Ishikawa (cell line): Measurements from ENCODE around the gene PTPN1.

Experiments
- CEBPB ChIP-seq: IDR thresholded peaks from 2 replicates; pipeline ENCODE4 v1.6.1; 2012
- EP300 ChIP-seq: IDR thresholded peaks from 2 replicates; pipeline ENCODE4 v1.6.1; 2012; ENCODE audit warnings: borderline replicate concordance
- MAX ChIP-seq: IDR thresholded peaks from 2 replicates; pipeline ENCODE4 v1.6.1; 2012
- NFIC ChIP-seq: IDR thresholded peaks from 2 replicates; pipeline ENCODE4 v1.6.1; 2012
- RAD21 ChIP-seq: IDR thresholded peaks from 2 replicates; pipeline ENCODE4 v1.6.1; 2012; ENCODE audit warnings: low read depth
- TAF1 ChIP-seq: IDR thresholded peaks from 2 replicates; pipeline ENCODE4 v1.6.1; 2012; ENCODE audit warnings: low read depth, mild to moderate bottlenecking
- YY1 ChIP-seq: IDR thresholded peaks from 2 replicates; pipeline ENCODE4 v1.6.1; 2012; ENCODE audit warnings: low read depth

DNA sequence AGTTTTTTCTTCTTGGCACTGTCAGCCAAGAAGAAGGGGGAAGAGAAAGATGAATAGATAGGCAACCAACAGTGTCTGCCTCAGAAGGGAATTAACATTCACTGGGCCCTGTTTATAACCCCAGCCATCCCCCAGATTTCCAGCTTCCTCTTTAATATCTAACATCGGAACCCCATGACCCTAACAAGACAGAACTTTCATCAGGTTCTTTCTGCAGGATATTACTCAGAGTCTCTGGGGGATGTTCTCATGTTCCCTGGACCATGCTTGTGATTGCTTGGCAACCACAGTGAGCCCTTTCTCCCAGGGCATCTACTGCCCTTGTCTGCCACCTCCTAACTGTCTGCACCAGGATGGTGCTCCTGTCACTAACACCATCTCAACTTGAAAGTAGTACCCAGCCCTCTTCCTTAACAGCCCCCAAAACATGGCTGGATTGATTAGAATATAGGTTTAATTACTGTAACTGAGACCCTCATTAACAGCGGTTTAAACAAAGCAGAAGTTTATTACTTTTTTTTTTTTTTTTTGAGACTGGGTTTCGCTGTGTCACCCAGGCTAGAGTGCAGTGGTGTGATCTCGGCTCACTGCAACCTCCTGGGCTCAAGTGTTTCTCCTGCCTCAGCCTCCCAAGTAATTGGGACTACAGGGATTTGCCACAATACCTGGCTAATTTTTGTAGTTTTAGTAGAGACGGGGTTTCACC is 12.0 kb upstream of the PTPN1 start:
- TF ChIP-seq NFIC (no peak), RAD21 (no peak), MAX (no peak), YY1 (no peak), CEBPB (no peak), TAF1 (no peak), EP300 (no peak)
